Stimulated activated naive CD4-positive, alpha-beta T cell (primary cell): Measurements from ENCODE around the gene CKAP5.

Experiments
- DNase-seq, 6 experiments: peaks; one replicate each; lab custom pipeline; 2025; lab: John Stamatoyannopoulos, UW

Gene CKAP5

DNA sequence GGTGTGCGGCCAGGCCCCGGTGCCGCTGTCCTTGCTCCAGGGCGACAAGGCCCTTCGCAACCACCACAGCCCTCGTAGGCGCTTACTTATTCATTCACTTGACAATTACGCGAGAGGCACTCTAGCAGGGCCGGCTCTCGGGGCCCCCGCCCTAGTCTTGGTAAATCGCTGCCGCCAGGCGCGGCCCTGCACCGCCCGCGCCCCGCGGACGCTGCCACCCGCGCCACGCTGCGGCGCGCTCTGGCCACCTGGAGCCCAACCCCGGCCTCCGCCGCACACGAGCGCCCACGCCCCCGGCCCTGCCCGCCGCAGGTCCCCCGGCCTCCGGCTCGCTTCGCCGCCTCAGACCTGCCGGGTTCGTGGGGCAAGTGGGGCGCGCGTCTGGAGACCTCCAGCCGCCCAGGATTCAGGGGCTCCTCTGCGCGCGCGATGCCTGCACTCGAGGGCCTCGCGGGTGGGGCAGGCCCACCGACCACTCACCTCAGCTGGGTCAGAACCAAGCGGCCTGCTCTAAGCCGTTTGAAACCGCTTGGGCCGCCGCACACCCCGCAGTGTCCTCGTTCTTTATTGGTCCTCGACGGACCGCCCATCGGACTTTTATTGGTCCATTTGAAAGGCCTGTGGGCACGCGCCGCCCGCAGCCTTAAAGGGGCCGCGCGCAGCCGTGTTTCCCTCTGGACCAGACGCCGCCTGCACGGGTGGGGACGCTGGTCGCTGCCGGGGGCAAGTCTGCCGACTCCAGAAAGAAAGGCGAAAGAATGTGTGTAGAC, at the start of gene CKAP5:
TSS of gene CKAP5 (minus strand) at position 541 of the 770 bp plus-strand sequence. CDS start 25,049 bp downstream, outside the sequence.
- peak; percentile 70 to 82 (median 78) for DNase-seq

DNA sequence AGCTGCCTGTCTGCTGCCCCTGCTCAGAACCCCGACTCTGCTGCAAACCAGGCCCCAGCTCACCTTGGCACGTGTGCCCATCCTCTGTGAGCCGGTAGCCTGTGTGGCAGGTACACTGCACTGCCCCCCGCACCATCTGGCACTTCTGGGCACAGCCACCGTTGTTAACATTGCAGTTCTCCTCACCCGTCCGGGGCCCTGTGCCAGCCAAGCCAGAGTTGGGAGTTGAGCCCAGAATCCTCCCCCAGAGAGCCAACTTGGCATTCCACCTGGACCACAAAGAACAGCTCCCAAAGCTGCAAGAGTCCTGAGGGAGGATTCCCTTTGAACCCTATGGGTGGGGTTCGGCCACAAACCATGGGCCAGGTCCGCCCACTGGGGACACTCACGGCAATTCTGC, 49.7 kb upstream of the CKAP5 start:
- no peak for DNase-seq

- DNase-seq: no peak
Measured at GRCh38 chr11:46894961-46895360, 48.9 kb upstream of the CKAP5 start.

DNA sequence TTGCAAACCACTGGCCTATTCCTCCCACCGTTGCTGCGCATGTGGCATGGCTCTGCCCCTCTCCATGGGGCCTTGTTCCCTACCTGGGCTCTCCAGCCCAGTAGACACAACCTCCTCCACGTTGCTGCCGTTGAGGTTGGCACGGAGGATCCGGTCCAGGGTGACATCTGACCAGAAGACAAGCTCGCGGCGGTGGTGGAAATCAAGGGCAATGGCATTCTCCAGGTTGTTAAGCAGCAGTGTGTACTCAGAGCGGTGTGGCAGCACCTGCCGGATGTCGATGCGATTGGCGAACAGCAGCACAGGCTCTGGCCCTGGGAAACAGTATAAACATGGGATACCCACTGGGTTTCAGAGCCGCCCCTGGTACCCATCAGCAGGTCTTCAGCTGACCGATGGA, 48.4 kb upstream of the CKAP5 start:
- DNase-seq: no peak

GRCh38 chr11:46892838-46893237, 46.8 kb upstream of the CKAP5 start:
- DNase-seq: no peak

GRCh38 chr11:46892109-46892508, 46.0 kb upstream of the CKAP5 start:
- no peak for DNase-seq

- no peak for DNase-seq
Measured at GRCh38 chr11:46890665-46891064, 44.6 kb upstream of the CKAP5 start.

DNA sequence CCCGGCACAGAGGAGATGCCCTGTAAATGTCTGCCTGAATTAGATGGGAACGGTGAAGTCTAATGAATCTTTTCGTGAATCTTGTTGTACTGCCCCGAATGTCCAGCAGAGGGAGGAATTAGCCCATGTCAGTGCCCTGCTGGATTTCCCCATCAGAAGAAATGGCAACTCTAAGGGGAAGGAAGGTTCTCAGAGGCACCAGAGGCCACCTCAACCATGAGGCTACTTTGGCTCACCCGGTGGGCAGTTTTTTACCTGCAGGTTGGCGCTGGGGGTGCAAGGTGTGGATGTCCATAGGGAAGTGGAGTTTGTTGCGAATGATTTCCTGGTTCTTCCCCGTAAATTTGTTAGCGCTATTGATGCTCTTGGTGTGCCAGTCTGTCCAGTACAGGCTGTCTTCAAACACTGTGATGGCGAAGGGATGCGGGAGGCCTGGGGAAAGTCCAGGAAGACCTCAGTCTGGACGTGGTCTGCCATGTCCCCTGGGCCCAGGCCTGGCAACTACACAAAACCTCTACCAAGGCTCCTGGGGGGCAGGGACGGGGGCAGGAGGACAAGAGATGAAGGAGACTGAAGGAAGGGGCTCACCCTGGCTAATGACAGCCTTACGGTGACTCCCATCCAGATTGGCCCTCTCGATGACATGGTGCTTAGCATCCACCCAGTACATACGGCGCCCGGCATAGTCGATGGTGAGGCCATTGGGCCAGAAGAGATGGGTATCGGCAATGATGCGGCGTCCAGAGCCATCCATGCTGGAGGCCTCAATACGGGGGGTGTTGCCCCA, 43.8 kb upstream of the CKAP5 start:
- DNase-seq: peak; percentile 40 to 84 (median 61)

GRCh38 chr11:46889251-46889650, 43.2 kb upstream of the CKAP5 start:
- no peak for DNase-seq

DNA sequence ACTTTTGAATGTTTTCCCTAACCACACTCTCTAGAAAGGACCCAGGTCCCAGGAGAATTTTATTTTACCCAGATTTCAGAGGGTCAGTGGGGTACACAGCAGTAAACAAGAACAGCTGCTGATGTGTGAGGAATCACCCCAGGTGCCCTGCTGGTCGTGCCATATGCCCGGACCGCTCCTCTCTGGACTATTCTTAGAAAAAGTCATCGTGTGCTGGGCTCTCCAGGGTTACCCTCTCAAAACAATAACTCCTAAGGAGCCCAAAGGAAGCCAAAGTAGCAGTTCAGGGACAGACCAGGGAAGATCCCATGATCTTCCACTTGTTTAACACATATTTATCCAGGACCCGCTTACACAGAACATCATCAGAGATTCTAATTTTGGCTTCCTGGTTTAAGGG, 42.6 kb upstream of the CKAP5 start:
- no peak for DNase-seq

DNA sequence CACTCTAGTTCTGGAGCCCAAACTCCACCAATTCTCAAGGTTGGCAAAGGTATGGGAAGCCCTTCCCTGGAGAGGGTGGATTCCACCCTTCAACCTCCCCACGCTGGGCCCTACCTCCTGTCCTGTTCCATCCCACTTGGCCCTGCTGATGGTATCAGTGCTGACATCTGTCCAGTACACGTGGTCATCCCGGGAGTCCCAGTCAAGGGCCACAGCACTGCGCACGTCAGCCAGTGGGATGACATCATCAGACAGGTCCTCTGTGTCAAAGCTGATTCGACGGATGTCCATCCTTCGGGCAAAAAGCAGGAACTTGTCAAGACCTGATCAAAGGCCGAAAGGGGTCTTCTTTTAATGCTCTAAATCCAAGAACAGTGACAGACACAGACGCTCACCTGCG, 40.1 kb upstream of the CKAP5 start:
- no peak for DNase-seq

DNA sequence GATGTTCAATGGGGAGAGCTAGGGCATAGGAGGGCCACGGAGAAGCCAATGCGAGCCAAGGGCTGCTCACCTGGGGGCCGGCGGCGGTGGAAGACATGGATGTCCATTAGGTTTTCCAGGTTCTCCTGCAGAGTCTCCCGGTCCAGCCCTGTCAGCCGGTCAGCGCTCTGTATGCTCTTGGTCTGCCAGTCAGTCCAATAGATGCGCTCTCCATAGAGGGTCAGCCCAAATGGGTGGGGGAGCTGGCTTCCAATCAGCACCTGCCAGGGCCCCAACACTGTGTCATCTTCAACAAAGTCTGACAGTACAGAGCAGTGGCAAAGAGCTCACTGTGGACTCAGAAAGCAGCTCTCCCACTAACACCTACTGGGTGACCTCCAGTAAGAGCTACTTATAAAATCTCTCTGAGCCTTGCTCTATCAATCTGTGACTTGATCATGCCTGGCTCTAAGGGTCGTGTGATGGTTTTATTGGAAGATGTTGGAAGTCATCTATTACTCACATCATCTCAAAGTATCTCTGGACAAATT, 33.0 kb upstream of the CKAP5 start:
- DNase-seq: no peak

- DNase-seq: no peak
Measured at GRCh38 chr11:46877580-46877979, 31.5 kb upstream of the CKAP5 start.

GRCh38 chr11:46876471-46876870, 30.4 kb upstream of the CKAP5 start:
- DNase-seq: no peak

- no peak for DNase-seq
Measured at GRCh38 chr11:46874586-46874985, 28.5 kb upstream of the CKAP5 start.

- no peak for DNase-seq
Measured at GRCh38 chr11:46868912-46869311, 22.8 kb upstream of the CKAP5 start.

DNA sequence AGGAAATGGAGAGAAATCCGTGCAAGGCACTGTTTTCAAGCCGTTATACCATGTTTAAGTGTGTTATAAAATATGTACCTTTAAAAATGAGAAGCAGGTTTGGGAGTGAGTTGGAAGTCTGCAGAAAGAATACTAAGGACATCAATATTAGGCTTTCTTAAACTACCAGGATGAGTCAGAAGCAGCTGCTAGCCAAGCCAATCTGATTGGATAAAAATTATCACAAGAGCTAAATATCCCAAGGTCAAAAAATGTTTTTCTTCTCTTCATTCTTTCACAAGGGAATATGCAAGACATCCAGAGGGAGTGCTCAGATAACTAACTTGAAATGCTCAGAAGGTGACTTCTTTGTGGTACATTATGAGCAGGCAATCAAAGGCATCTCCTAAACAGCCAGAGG, 19.3 kb upstream of the CKAP5 start:
- DNase-seq: no peak

DNA sequence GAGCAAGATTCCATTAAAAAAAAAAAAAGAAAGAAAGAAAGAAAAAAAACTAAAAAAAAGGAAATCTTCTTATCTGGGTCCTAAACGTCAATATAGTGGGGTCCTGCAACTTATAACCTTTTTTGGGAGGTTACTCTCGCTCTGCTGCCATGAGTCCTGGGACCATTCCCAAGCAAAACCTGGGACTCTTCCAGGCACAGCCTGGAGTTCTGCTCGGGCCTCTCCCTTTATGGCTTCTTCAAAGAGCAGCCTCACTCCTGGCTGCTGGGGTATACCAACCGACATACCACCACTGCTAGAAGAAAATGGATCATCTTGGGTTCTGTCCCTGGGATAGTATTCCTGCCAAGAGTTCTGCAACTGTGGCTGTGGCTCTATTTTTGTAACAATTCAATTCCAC, 14.1 kb upstream of the CKAP5 start:
- no peak for DNase-seq

GRCh38 chr11:46858920-46859546, 13.0 kb upstream of the CKAP5 start:
- DNase-seq: no peak

GRCh38 chr11:46857666-46858065, 11.6 kb upstream of the CKAP5 start:
- no peak for DNase-seq

- DNase-seq: no peak
Measured at GRCh38 chr11:46856605-46857343, 10.7 kb upstream of the CKAP5 start.

DNA sequence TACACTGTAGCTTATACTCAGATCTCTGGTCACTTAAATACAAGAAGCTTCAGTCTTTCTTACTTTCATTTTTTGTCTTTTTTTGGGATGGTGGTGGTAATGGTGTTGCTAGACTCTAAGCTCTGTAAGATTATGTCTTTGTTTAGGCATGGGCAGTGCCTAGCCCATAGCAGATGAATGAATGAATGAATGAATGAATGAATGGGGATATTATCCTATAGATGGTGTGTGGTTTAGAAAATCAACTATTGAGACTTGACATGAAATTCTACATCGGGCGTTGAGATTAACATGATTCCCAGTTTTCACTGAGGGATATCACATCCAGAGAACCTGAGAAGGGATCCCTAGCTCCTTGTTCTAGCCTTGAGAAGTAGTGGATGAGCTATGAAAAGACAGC, 9.8 kb upstream of the CKAP5 start:
- no peak for DNase-seq
